Peyer's patch (tissue), 4 donors: ENCODE data around the gene NNMT.

ENCODE experiments used
- CTCF ChIP-seq, 6 experiments: fragments of 450-650 bp in 4 of 6; fragments of 200-600 bp in 2 of 6; sonication (generic) in 1 of 6; IDR thresholded peaks; one replicate each; pipeline ENCODE4 v1.5.1; 2017 to 2019; ENCODE audit warnings: antibody characterized with exemption in 6 of 6, mild to moderate bottlenecking in 3 of 6, moderate library complexity in 1 of 6
- POLR2A ChIP-seq, 2 donors: fragments of 450-650 bp; IDR thresholded peaks; one replicate each; pipeline ENCODE4 v1.5.1; 2017; ENCODE audit warnings: antibody characterized with exemption in 2 of 2, mild to moderate bottlenecking in 2 of 2, moderate library complexity in 2 of 2

- no peak for TF ChIP-seq POLR2A (IDR thresholded peaks at IDR 0.05)
- no peak for TF ChIP-seq CTCF (IDR thresholded peaks at IDR 0.05)
Observed at GRCh38 chr11:114273890-114274635, 22.1 kb upstream of the NNMT start.
